Muscle of leg (tissue), 11 donors: ENCODE results near the gene DNAH2. TPM values are rescaled to one million over a fixed set of nuclear protein-coding genes. Genes with fewer than 3 reads are reported as not detected.

Source experiments
- DNase-seq: peaks from one replicate; pipeline ENCODE4 v3.0.0; 2013
- H3K27ac ChIP-seq: one replicate; pipeline ENCODE4 v1.5.1; 2013; ENCODE audit warnings: mild to moderate bottlenecking, low read length, control low read depth
- H3K27me3 ChIP-seq: one replicate; pipeline ENCODE4 v1.6.1; 2013; ENCODE audit warnings: low read length; ENCODE audit not compliant: control insufficient read depth, insufficient read depth
- H3K36me3 ChIP-seq: one replicate; pipeline ENCODE4 v1.6.1; 2013; ENCODE audit warnings: low read length; ENCODE audit not compliant: control insufficient read depth, insufficient read depth
- H3K4me1 ChIP-seq: one replicate; pipeline ENCODE4 v1.6.1; 2013; ENCODE audit warnings: low read length; ENCODE audit not compliant: control insufficient read depth, insufficient read depth
- H3K4me3 ChIP-seq: one replicate; pipeline ENCODE4 v1.5.1; 2013; ENCODE audit warnings: low read length, control low read depth
- H3K9me3 ChIP-seq: replicated peaks from 2 replicates; pipeline ENCODE4 v1.6.1; 2013; ENCODE audit warnings: low read depth, low read length; ENCODE audit not compliant: control insufficient read depth
- WGBS: methylation state at CpG from one replicate; pipeline ENCODE4 v1.1.5; 2013; ENCODE audit warnings: missing lambda C conversion rate; ENCODE audit not compliant: insufficient coverage; 5-methylcytosine and 5-hydroxymethylcytosine counted together
- polyA plus RNA-seq, 8 donors: library from polyadenylated mRNA; unstranded; fragments of 120-200 nt; gene quantifications; one replicate each; pipeline versions ENCODE4 v1.2.1 to v1.2.3, GENCODE V29; 2013; ENCODE audit warnings: inconsistent platforms in 1 of 8, low replicate concordance in 1 of 8; ENCODE audit not compliant: insufficient read length in 8 of 8, insufficient read depth in 1 of 8
- total RNA-seq: library from RNA; stranded (reverse); fragments of 120-200 nt; gene quantifications from one replicate; pipeline ENCODE4 v1.2.4, GENCODE V29; 2013

Gene DNAH2
- total and polyA plus RNA-seq, 9 donors, result 3.9 to 18.3 (median 6.2) TPM

GRCh38 chr17:7775051-7775450 is 57.5 kb downstream of the DNAH2 start:
- 100% methylated on average over 2 of the region's 7 CpGs for WGBS
- no peak overlapping the region for H3K4me3 ChIP-seq
- H3K4me1 ChIP-seq, result peaks cover 7% of the 10 kb centered on the region
- H3K27me3 ChIP-seq, result peaks cover 7% of the 10 kb centered on the region
- no peaks in the 10 kb centered on the region for H3K36me3 ChIP-seq
- H3K27ac ChIP-seq, result no peak overlapping the region
- no peaks in the 10 kb centered on the region for H3K9me3 ChIP-seq
- DNase-seq, result no peak

DNA sequence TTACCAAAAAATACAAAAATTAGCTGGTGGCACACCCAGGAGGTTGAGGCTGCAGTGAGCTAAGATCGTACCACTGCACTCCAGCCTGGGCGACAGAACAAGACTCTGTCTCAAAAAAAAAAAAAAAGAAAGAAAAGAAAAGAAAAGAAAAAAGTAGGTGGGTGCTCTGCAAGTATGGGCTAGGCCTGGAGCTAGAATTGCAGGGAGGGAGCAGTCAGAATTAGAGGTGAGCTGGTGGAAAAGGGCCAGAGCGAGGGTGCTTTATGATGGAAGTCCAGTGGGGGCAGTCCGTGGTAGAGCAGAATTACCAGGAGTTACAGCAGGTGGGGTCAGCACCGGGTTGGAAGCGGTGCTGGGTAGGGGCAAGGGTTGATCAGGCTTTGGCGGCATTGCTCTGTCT is 59.5 kb downstream of the DNAH2 start:
- Histone ChIP-seq H3K27ac (no peak overlapping the region), H3K4me1 (peaks cover 7% of the 10 kb centered on the region), H3K27me3 (peaks cover 7% of the 10 kb centered on the region), H3K36me3 (no peaks in the 10 kb centered on the region), H3K9me3 (no peaks in the 10 kb centered on the region), H3K4me3 (no peak overlapping the region)
- 71% methylated on average over 7 of the region's 7 CpGs for WGBS
- DNase-seq, result no peak

DNA sequence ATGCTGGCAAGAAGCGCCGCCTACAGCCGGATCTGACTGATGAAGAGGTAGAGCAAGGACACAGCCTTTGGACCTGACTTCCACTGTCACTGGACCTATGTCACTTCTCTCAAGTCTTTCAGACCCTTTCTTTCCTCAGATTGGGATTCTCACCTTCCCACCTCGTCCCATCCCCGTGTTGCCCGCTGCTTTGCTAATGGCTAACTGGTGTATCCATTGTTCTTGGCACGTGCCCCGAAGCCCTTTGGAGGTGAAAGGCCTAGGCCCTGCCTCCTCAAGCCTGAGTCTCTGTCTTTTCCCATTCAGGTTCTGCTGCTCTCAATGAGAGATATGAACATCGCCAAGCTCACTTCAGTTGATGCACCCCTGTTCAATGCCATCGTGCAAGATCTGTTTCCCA is 63.2 kb downstream of the DNAH2 start:
- Histone ChIP-seq H3K9me3 (no peaks in the 10 kb centered on the region), H3K27me3 (peaks cover 6% of the 10 kb centered on the region), H3K27ac (no peak overlapping the region), H3K4me3 (no peak overlapping the region), H3K36me3 (no peaks in the 10 kb centered on the region), H3K4me1 (peaks cover 7% of the 10 kb centered on the region)
- WGBS, result 87% methylated on average over 10 of the region's 10 CpGs
- no peak for DNase-seq

- no peak for DNase-seq
- 100% methylated on average over 2 of the region's 6 CpGs for WGBS
- no peak overlapping the region for H3K4me3 ChIP-seq
Observed at GRCh38 chr17:7781429-7781828, 63.9 kb downstream of the DNAH2 start.

GRCh38 chr17:7782240-7782639 is 64.7 kb downstream of the DNAH2 start:
- no peak for DNase-seq
- no CpG with 5 or more reads among the region's 2 CpGs for WGBS

More at GRCh38 chr17:7781429-7781828, 63.9 kb downstream of the DNAH2 start:
- peaks cover 7% of the 10 kb centered on the region for H3K4me1 ChIP-seq
- no peak overlapping the region for H3K27ac ChIP-seq
- no peaks in the 10 kb centered on the region for H3K36me3 ChIP-seq
- H3K27me3 ChIP-seq, result peaks cover 5% of the 10 kb centered on the region
- no peaks in the 10 kb centered on the region for H3K9me3 ChIP-seq

GRCh38 chr17:7786866-7787265 is 69.3 kb downstream of the DNAH2 start:
- Histone ChIP-seq H3K4me1 (no peaks in the 10 kb centered on the region), H3K27me3 (no peaks in the 10 kb centered on the region)

More at GRCh38 chr17:7782240-7782639, 64.7 kb downstream of the DNAH2 start:
- Histone ChIP-seq H3K4me3 (no peak overlapping the region), H3K36me3 (no peaks in the 10 kb centered on the region), H3K9me3 (no peaks in the 10 kb centered on the region), H3K27me3 (peaks cover 5% of the 10 kb centered on the region), H3K27ac (no peak overlapping the region), H3K4me1 (peaks cover 5% of the 10 kb centered on the region)

DNA sequence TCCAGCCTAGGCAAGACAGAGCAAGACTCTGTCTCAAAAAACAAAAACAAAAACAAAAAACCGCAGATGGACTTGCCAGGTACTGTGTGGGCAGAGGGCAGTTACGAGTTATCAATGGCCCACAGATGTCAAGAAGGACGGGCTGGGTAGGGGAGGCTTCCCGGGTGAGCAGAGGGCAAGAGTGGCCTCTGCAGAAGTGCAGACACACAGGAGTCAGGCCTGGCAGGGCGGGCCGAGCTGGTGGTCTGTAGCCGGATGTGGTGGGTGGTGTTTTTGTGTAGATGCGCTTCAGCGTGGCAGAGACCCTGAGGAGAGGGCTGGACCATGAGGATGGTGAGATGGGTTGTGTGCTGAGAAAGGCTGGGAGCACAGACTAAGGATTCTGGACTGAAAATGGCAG is 71.6 kb downstream of the DNAH2 start:
- Histone ChIP-seq H3K9me3 (no peaks in the 10 kb centered on the region), H3K27me3 (no peaks in the 10 kb centered on the region), H3K36me3 (no peaks in the 10 kb centered on the region), H3K27ac (no peak overlapping the region), H3K4me3 (no peak overlapping the region), H3K4me1 (no peaks in the 10 kb centered on the region)
- WGBS, result 88% methylated on average over 5 of the region's 9 CpGs
- DNase-seq, result no peak

More at GRCh38 chr17:7786866-7787265, 69.3 kb downstream of the DNAH2 start:
- DNase-seq, result no peak
- no peak overlapping the region for H3K27ac ChIP-seq
- H3K4me3 ChIP-seq, result no peak overlapping the region
- H3K36me3 ChIP-seq, result no peaks in the 10 kb centered on the region
- no peaks in the 10 kb centered on the region for H3K9me3 ChIP-seq
- WGBS, result 88% methylated on average over 19 of the region's 21 CpGs

DNA sequence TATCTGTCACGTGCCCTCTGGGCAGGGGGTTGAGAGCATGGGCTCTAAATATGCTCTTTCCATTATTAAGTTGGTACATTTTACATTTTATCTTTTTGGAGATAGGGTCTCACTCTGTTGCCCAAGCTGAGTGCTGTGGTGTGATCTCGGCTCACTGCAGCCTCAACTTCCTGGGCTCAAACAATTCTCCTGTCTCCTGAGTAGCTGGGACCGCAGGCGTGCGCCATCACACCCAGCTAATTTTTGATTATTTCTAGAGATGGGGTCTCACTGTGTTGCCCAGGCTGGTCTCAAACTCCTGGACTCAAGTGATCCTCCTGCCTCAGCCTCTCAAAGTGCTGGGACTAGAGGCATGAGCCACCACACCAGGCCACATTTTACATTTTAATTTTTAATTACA is 72.6 kb downstream of the DNAH2 start:
- Histone ChIP-seq H3K27ac (no peak overlapping the region), H3K36me3 (no peaks in the 10 kb centered on the region), H3K9me3 (no peaks in the 10 kb centered on the region), H3K27me3 (no peaks in the 10 kb centered on the region), H3K4me3 (no peak overlapping the region), H3K4me1 (no peaks in the 10 kb centered on the region)
- no peak for DNase-seq
- WGBS, result no CpG with 5 or more reads among the region's 5 CpGs

- H3K4me1 ChIP-seq, result no peaks in the 10 kb centered on the region
- H3K27ac ChIP-seq, result no peak overlapping the region
- 89% methylated on average over 17 of the region's 17 CpGs for WGBS
- no peak for DNase-seq
- H3K27me3 ChIP-seq, result no peaks in the 10 kb centered on the region
- H3K4me3 ChIP-seq, result no peak overlapping the region
- no peaks in the 10 kb centered on the region for H3K9me3 ChIP-seq
- peaks cover 3% of the 10 kb centered on the region for H3K36me3 ChIP-seq
Observed at GRCh38 chr17:7792611-7793010, 75.1 kb downstream of the DNAH2 start.

- no peak overlapping the region for H3K4me3 ChIP-seq
- H3K9me3 ChIP-seq, result no peaks in the 10 kb centered on the region
- H3K36me3 ChIP-seq, result peaks cover 4% of the 10 kb centered on the region
- no peak for DNase-seq
- no peaks in the 10 kb centered on the region for H3K4me1 ChIP-seq
- H3K27ac ChIP-seq, result no peak overlapping the region
- no peaks in the 10 kb centered on the region for H3K27me3 ChIP-seq
- WGBS, result 47% methylated on average over 16 of the region's 19 CpGs
Observed at GRCh38 chr17:7794075-7794663, 76.6 kb downstream of the DNAH2 start.

DNA sequence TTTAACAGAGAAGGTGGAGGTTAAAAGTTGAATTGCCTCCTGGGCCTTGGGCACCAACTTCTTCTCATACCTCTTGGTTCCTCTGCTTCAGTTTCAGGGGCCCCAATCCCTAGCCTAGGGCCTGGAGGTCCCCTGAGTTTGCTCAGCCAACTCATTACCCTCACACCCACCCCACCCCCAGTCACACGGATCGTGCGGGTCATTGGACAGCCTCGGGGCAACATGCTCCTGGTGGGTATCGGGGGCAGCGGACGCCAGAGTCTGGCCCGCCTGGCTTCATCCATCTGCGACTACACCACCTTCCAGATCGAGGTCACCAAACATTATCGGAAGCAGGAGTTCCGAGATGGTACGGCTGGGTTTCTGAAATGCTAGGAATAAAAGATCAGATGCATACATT is 80.4 kb downstream of the DNAH2 start:
- 87% methylated on average over 11 of the region's 13 CpGs for WGBS
- no peak overlapping the region for H3K4me3 ChIP-seq
- H3K27me3 ChIP-seq, result no peaks in the 10 kb centered on the region
- no peak for DNase-seq
- H3K9me3 ChIP-seq, result no peaks in the 10 kb centered on the region
- no peak overlapping the region for H3K27ac ChIP-seq
- no peaks in the 10 kb centered on the region for H3K4me1 ChIP-seq
- peaks cover 4% of the 10 kb centered on the region for H3K36me3 ChIP-seq
